SH-SY5Y (cell line): Measurements from ENCODE around the gene C9orf85.

Source experiments
- GATA2 ChIP-seq: IDR thresholded peaks from 2 replicates; pipeline ENCODE4 v1.6.1; 2011; ENCODE audit warnings: mild to moderate bottlenecking, low read depth, low read length
- GATA3 ChIP-seq: IDR thresholded peaks from 2 replicates; pipeline ENCODE4 v1.6.1; 2011; ENCODE audit warnings: low read depth, mild to moderate bottlenecking, low read length, moderate library complexity

Gene C9orf85

GRCh38 chr9:71921190-71921814, 9.9 kb downstream of the C9orf85 start:
- TF ChIP-seq GATA3 (no peak), GATA2 (no peak)

- no peak for TF ChIP-seq GATA2
- no peak for TF ChIP-seq GATA3
These were observed 13.1 kb downstream of the C9orf85 start for GRCh38 chr9:71924576-71924975.

GRCh38 chr9:71925834-71926233, 14.4 kb downstream of the C9orf85 start:
- TF ChIP-seq GATA3 (no peak), GATA2 (no peak)

- TF ChIP-seq GATA2 (no peak), GATA3 (no peak)
These were observed 16.9 kb downstream of the C9orf85 start for GRCh38 chr9:71928376-71928775.

- TF ChIP-seq GATA2 = no peak
- TF ChIP-seq GATA3 = no peak
These were observed 17.4 kb downstream of the C9orf85 start for GRCh38 chr9:71928806-71929205.

- TF ChIP-seq GATA3 = no peak
These were observed 17.8 kb downstream of the C9orf85 start for GRCh38 chr9:71929223-71929622.

- no peak for TF ChIP-seq GATA3
- no peak for TF ChIP-seq GATA2
These were observed 18.5 kb downstream of the C9orf85 start for GRCh38 chr9:71929791-71930440.

- TF ChIP-seq GATA3 (no peak), GATA2 (no peak)
These were observed 19.7 kb downstream of the C9orf85 start for GRCh38 chr9:71931166-71931565.

GRCh38 chr9:71936066-71936465, 24.6 kb downstream of the C9orf85 start:
- no peak for TF ChIP-seq GATA3
- TF ChIP-seq GATA2 = no peak

- TF ChIP-seq GATA3 = no peak
- TF ChIP-seq GATA2 = no peak
These were observed 25.7 kb downstream of the C9orf85 start for GRCh38 chr9:71937070-71937625.

GRCh38 chr9:71937898-71938297, 26.5 kb downstream of the C9orf85 start:
- TF ChIP-seq GATA3 = no peak
- TF ChIP-seq GATA2 = no peak

- TF ChIP-seq GATA3 (no peak), GATA2 (no peak)
These were observed 29.7 kb downstream of the C9orf85 start for GRCh38 chr9:71941060-71941568.

- TF ChIP-seq GATA3 (no peak), GATA2 (no peak)
These were observed 30.6 kb downstream of the C9orf85 start for GRCh38 chr9:71941998-71942567.

GRCh38 chr9:71944754-71945375, 33.4 kb downstream of the C9orf85 start:
- TF ChIP-seq GATA3 (no peak), GATA2 (no peak)
